Measurements from ENCODE around the gene ANKMY1. TPM values are rescaled to one million over a fixed set of nuclear protein-coding genes. Genes with fewer than 3 reads are reported as not detected.

ANKMY1 gene
- total and polyA plus RNA-seq, 3 experiments from 2014 or later: 15.8 to 27.9 (median 22.4) TPM

DNA sequence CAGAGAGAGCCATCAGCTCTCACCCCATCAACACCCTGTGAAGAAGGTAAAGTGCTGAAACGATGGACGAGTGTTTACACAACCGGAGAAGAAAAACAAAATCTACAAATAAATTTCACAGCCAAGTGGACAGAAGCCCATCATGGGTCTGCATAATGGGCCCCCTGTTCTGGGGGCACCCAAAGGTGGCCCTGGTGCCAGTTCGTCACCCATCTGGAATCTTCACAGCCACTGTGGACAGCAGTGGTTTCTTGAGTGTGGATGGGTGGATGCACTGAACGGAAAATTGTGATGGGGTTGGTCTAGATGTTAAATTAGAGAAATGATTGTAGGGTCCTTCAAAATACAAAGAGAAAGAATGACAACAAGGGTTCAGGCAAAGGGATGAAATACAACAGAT lies 38.8 kb downstream of the ANKMY1 start:
- peak overlapping the region in 1 of 8 donors; percentile 24 for H3K27ac Mint-ChIP-seq
- POLR2A ChIA-PET: no interaction called here
- H3K9me3 Mint-ChIP-seq: no peaks in the 10 kb centered on the region

DNA sequence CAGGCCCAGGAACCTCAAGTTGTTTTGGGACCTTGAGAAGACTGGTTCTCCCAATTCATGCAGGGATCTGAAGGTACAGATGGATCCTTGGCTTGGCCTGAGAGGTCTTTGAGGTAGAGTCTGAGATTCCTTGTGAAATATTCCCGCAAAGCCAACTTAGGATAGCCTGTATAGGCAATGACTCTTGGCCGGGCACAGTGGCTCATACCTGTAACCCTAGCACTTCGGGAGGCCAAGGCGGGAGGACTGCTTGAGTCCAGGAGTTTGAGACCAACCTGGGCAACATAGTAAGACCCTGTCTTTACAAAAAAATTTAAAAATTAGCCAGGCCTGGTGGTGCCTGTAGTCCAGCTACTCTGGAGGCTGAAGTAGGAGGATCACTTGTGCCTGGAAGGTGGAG lies 40.4 kb downstream of the ANKMY1 start:
- Mint-ChIP-seq H3K27ac (no peak overlapping the region), H3K27me3 (no peaks in the 10 kb centered on the region), H3K4me1 (peaks cover 13 to 25% (median 18%) of the 10 kb centered on the region in 3 donors), H3K36me3 (peaks cover 3 to 17% (median 13%) of the 10 kb centered on the region in 3 donors), H3K9me3 (no peaks in the 10 kb centered on the region), H3K4me3 (no peak overlapping the region)
- H3K36me3 ChIP-seq (ENCODE audit: insufficient read depth, low read length): no peaks in the 10 kb centered on the region
- ChIA-PET POLR2A (no interaction called here), CTCF (interaction anchor here (0.8 to 1.5 kb wide), 2 partner anchors 14 to 62 kb away, joined by 3 to 4 read pairs; no protein-coding TSS in a partner anchor)
- peaks cover 11% of the 10 kb centered on the region for H3K4me1 ChIP-seq (ENCODE audit: insufficient read depth, low read length)
- H3K27ac ChIP-seq (ENCODE audit: low read depth, low read length): no peak overlapping the region
- H3K27me3 ChIP-seq (ENCODE audit: insufficient read depth, low read length, poor library complexity, severe bottlenecking): no peaks in the 10 kb centered on the region
- DNase-seq: no peak
- H3K4me3 ChIP-seq (ENCODE audit: low read length): no peak overlapping the region
- no peaks in the 10 kb centered on the region for H3K9me3 ChIP-seq (ENCODE audit: low read length)

More for the DNA sequence above, 38.8 kb downstream of the ANKMY1 start:
- Mint-ChIP-seq H3K4me3 (no peak overlapping the region), H3K4me1 (peaks cover 6 to 20% (median 11%) of the 10 kb centered on the region in 3 donors), H3K27me3 (no peaks in the 10 kb centered on the region), H3K36me3 (peaks cover 12 to 28% (median 16%) of the 10 kb centered on the region in 3 donors)
- Histone ChIP-seq H3K27me3 (ENCODE audit: insufficient read depth, low read length, poor library complexity, severe bottlenecking) (no peaks in the 10 kb centered on the region), H3K4me1 (ENCODE audit: insufficient read depth, low read length) (peaks cover 6% of the 10 kb centered on the region), H3K4me3 (ENCODE audit: low read length) (no peak overlapping the region), H3K27ac (ENCODE audit: low read depth, low read length) (no peak overlapping the region), H3K36me3 (ENCODE audit: insufficient read depth, low read length) (no peaks in the 10 kb centered on the region), H3K9me3 (ENCODE audit: low read length) (no peaks in the 10 kb centered on the region)
- no peak for DNase-seq
- CTCF ChIA-PET: interaction anchor here (1.5 kb wide), 1 partner anchor 61 kb away, joined by 4 read pairs; no protein-coding TSS in a partner anchor

DNA sequence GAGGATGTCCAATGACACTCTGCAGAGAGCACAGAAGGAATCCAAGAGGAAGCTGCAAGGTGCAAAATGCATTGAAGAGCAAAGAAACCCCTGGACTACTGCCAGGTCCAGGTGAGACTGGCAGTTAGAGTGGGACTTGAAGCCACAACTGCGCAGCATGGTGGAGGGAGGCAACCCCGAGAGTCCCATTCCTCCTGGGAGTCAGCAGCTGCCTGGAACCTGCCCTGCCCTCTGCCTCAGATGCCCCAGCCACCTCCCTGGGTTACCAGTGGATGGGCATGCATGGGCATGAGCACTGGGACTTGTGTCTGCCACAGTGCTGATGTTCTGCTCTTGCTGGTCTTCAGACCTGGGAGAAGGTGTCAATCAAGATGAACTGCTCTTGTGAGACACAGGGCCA lies 43.2 kb downstream of the ANKMY1 start:
- no peaks in the 10 kb centered on the region for H3K27me3 ChIP-seq (ENCODE audit: insufficient read depth, low read length, poor library complexity, severe bottlenecking)
- no peak for DNase-seq
- peaks cover 10 to 17% (median 12%) of the 10 kb centered on the region in 3 donors for H3K4me1 Mint-ChIP-seq
- peak overlapping the region in 1 of 8 donors; percentile 90 for H3K27ac Mint-ChIP-seq
- peaks cover 11% of the 10 kb centered on the region for H3K4me1 ChIP-seq (ENCODE audit: insufficient read depth, low read length)
- H3K4me3 ChIP-seq (ENCODE audit: low read length): no peak overlapping the region
- peaks cover 0 to 2% of the 10 kb centered on the region in 2 donors for H3K27me3 Mint-ChIP-seq
- peaks cover 0 to 23% (median 9%) of the 10 kb centered on the region in 3 donors for H3K36me3 Mint-ChIP-seq
- no peaks in the 10 kb centered on the region for H3K36me3 ChIP-seq (ENCODE audit: insufficient read depth, low read length)
- H3K9me3 Mint-ChIP-seq: no peaks in the 10 kb centered on the region
- no peaks in the 10 kb centered on the region for H3K9me3 ChIP-seq (ENCODE audit: low read length)
- H3K4me3 Mint-ChIP-seq: no peak overlapping the region
- ChIA-PET POLR2A (interaction anchor here (0.7 to 1.7 kb wide), 4 partner anchors 51 to 72 kb away, joined by 3 to 8 read pairs (median 7); partner anchors contain the start of gene CAPN10), CTCF (interaction anchor here (0.6 to 3.1 kb wide), 28 partner anchors 10 to 687 kb away, joined by 3 to 39 read pairs (median 4); partner anchors contain the start of genes ANKMY1, CAPN10, DUSP28 and RNPEPL1)
- H3K27ac ChIP-seq (ENCODE audit: low read depth, low read length): no peak overlapping the region

DNA sequence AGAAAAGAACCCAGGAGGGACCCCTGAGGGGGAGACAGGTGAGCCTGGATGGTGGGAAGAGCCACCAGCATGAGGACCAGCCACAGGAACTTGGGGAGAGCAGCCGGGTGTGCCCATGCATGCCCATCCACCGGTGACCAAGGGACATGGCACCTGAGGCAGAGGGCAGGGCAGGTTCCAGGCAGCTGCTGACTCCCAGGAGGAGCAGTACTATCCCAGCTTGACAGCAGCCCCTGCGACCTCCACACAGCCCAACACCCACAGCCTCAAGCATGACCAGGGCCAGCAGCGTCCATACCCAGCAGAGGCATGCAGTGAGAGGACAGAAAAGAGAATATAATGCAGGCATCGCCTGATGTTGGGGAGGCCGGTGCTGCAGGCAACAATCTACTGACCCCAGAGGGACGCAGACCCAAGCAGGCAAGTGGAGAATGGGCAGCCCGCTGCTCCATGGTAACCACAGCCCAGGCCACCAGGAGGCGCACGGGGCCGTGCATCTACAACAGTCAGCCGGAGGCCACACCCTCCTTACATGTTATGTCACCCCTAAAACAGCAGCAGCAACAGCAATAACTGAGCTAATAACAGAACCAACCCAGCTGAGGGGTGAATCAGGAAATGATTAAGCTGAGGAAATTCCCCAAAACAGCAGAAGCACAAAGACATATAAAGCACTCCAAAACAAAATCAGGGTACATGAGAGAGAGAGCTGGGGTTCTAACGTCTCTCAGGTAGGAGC lies 44.1 kb downstream of the ANKMY1 start:
- peaks cover 11% of the 10 kb centered on the region for H3K4me1 ChIP-seq (ENCODE audit: insufficient read depth, low read length)
- H3K27ac ChIP-seq (ENCODE audit: low read depth, low read length): no peak overlapping the region
- CTCF ChIA-PET: interaction anchor here (0.6 to 3.1 kb wide), 38 partner anchors 10 to 688 kb away, joined by 3 to 39 read pairs (median 4); partner anchors contain the start of genes ANKMY1, CAPN10, DUSP28 and RNPEPL1
- Mint-ChIP-seq H3K27me3 (peaks cover 0 to 2% of the 10 kb centered on the region in 2 donors), H3K36me3 (peaks cover 2 to 25% (median 13%) of the 10 kb centered on the region in 3 donors), H3K4me1 (peaks cover 10 to 14% (median 12%) of the 10 kb centered on the region in 3 donors), H3K4me3 (peak overlapping the region in 3 of 7 donors; percentile 2 to 44 (median 43)), H3K9me3 (no peaks in the 10 kb centered on the region), H3K27ac (peak overlapping the region; percentile 0 to 93 (median 86))
- no peaks in the 10 kb centered on the region for H3K36me3 ChIP-seq (ENCODE audit: insufficient read depth, low read length)
- no peak overlapping the region for H3K4me3 ChIP-seq (ENCODE audit: low read length)
- no peaks in the 10 kb centered on the region for H3K27me3 ChIP-seq (ENCODE audit: insufficient read depth, low read length, poor library complexity, severe bottlenecking)
- POLR2A ChIA-PET: interaction anchor here (1.0 to 1.7 kb wide), 5 partner anchors 18 to 73 kb away, joined by 3 to 8 read pairs (median 7); partner anchors contain the start of gene CAPN10
- no peaks in the 10 kb centered on the region for H3K9me3 ChIP-seq (ENCODE audit: low read length)
- DNase-seq: peak; percentile 72 to 89 (median 77)

DNA sequence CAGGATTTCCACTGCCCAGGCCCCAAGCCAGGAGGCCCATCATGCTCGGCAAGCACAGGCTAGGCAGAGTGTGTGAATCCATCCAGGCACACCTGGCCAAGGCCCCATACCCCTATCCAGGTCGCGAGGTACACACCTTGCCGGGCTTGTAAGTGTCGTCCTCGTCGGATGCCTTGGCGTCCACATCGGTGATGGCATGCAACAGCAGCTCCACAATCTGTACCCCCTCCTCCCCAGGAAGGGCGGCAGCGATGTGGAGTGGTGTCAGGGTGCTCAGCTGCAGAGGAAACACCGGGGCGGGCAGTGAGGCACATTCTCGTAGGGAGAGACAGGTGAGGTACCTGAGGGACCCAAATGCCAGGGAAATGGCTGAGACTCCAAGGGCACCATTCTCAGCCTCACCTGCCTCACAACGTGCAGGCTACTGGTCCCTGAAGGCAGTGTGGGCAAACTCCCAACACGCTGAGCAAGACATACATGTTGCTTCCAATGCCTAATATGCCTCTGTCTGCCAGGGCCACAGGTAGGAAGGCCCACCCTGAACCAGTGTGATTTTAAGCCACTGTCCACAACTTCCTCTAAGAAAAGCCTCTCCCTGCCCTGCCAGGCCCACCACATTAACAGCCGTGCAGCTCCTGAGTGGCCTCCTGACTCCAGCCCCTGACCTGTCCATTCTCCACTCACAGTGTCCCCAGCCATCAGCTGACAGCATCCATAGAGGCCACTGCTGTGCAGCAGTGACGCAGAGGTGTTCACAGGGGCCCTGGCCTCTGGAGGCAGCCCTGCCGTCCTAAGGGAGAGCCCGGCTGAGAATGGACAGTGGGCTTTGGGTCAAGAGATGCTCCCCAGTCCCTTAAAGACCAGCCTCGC lies 44.9 kb downstream of the ANKMY1 start:
- Histone ChIP-seq H3K4me3 (ENCODE audit: low read length) (no peak overlapping the region), H3K36me3 (ENCODE audit: insufficient read depth, low read length) (no peaks in the 10 kb centered on the region), H3K27ac (ENCODE audit: low read depth, low read length) (no peak overlapping the region), H3K9me3 (ENCODE audit: low read length) (no peaks in the 10 kb centered on the region), H3K4me1 (ENCODE audit: insufficient read depth, low read length) (peaks cover 11% of the 10 kb centered on the region), H3K27me3 (ENCODE audit: insufficient read depth, low read length, poor library complexity, severe bottlenecking) (no peaks in the 10 kb centered on the region)
- POLR2A ChIA-PET: no interaction called here
- peaks cover 0 to 2% of the 10 kb centered on the region in 2 donors for H3K27me3 Mint-ChIP-seq
- H3K9me3 Mint-ChIP-seq: no peaks in the 10 kb centered on the region
- H3K36me3 Mint-ChIP-seq: peaks cover 6 to 31% (median 13%) of the 10 kb centered on the region in 3 donors
- no peak overlapping the region for H3K4me3 Mint-ChIP-seq
- CTCF ChIA-PET: interaction anchor here (1.2 to 3.1 kb wide), 8 partner anchors 16 to 327 kb away, joined by 3 to 39 read pairs (median 10); partner anchors contain the start of gene CAPN10
- no peak for DNase-seq
- peaks cover 10 to 14% (median 12%) of the 10 kb centered on the region in 3 donors for H3K4me1 Mint-ChIP-seq
- no peak overlapping the region for H3K27ac Mint-ChIP-seq

DNA sequence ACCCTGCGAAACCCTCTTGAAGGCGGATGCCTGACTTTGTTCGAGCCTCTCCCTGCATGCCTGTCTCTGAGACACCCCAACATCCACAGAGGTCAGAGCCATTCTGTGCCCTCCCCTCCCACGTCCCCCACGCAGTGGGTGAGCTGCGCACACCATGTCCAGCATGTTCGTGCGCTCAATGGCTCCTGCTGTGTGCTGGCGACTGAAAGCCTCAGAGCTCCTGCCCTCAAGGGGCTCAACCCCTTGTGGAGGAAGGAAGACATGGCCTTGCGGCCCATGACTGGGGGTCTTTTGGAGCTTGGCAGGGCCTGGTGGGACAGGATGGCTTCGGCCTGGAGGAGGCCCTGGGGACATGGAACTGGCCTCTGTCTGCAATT lies 45.7 kb downstream of the ANKMY1 start:
- H3K27ac Mint-ChIP-seq: no peak overlapping the region
- DNase-seq: no peak
- CTCF ChIA-PET: interaction anchor here (1.2 kb wide), 1 partner anchor 74 kb away, joined by 4 read pairs; the partner anchor contains the start of gene CAPN10
- Histone ChIP-seq H3K9me3 (ENCODE audit: low read length) (no peaks in the 10 kb centered on the region), H3K27me3 (ENCODE audit: insufficient read depth, low read length, poor library complexity, severe bottlenecking) (no peaks in the 10 kb centered on the region), H3K36me3 (ENCODE audit: insufficient read depth, low read length) (no peaks in the 10 kb centered on the region), H3K4me3 (ENCODE audit: low read length) (no peak overlapping the region), H3K27ac (ENCODE audit: low read depth, low read length) (no peak overlapping the region), H3K4me1 (ENCODE audit: insufficient read depth, low read length) (peaks cover 11% of the 10 kb centered on the region)
- peaks cover 0 to 2% of the 10 kb centered on the region in 2 donors for H3K27me3 Mint-ChIP-seq
- POLR2A ChIA-PET: no interaction called here
- no peaks in the 10 kb centered on the region for H3K9me3 Mint-ChIP-seq
- H3K4me1 Mint-ChIP-seq: peaks cover 10 to 14% (median 12%) of the 10 kb centered on the region in 3 donors
- H3K4me3 Mint-ChIP-seq: no peak overlapping the region
- H3K36me3 Mint-ChIP-seq: peaks cover 6 to 33% (median 9%) of the 10 kb centered on the region in 3 donors

DNA sequence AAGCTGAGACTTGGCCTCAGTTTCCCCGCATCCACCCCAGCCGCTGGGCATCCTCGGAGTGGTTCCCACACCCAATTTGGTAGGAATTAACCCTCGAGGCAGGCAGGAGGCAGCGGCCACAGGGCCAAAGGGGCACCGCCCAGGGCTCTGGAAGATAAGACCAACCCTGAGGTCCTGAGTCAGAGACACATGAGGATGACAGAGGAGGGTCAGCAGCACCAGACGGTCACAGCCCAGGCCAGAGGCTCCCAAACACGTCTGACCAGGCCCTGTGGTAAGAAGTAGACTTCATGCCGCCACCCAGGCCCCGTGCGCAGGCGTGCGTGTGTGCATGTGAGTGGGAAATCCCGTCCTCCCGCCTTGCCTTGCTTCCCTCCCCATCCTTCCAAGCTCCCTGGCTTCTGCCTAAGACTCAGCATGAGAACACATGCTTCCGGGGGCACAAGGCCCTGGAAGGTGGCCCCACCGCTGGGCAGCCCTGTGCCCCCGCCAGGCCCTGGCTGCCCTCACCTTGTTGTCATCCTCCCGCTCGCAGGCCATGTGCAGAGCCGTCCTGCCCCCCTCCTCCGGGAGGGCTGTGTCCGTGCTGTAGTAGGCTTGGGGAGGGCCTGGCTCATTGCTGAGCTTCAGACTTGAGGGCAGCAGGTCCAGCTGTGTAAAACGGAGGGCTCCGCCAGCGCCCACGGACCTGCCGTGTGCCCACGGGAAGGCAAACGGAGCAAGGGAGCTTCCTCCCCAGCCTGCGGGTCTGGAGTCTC lies 46.3 kb downstream of the ANKMY1 start:
- Histone ChIP-seq H3K27me3 (ENCODE audit: insufficient read depth, low read length, poor library complexity, severe bottlenecking) (no peaks in the 10 kb centered on the region), H3K36me3 (ENCODE audit: insufficient read depth, low read length) (no peaks in the 10 kb centered on the region), H3K9me3 (ENCODE audit: low read length) (no peaks in the 10 kb centered on the region), H3K4me1 (ENCODE audit: insufficient read depth, low read length) (peaks cover 11% of the 10 kb centered on the region), H3K4me3 (ENCODE audit: low read length) (no peak overlapping the region), H3K27ac (ENCODE audit: low read depth, low read length) (no peak overlapping the region)
- Mint-ChIP-seq H3K27me3 (peaks cover 0 to 2% of the 10 kb centered on the region in 2 donors), H3K4me3 (no peak overlapping the region), H3K9me3 (no peaks in the 10 kb centered on the region), H3K4me1 (peaks cover 10 to 14% (median 12%) of the 10 kb centered on the region in 3 donors), H3K36me3 (peaks cover 6 to 33% (median 9%) of the 10 kb centered on the region in 3 donors), H3K27ac (no peak overlapping the region)
- no peak for DNase-seq
- CTCF ChIA-PET: no interaction called here
- POLR2A ChIA-PET: no interaction called here

Data from CD8-positive, alpha-beta memory T cell (primary cell).